OCI-LY1 (cell line): ENCODE data around the gene CASQ2.

ENCODE experiments used
- H2AFZ ChIP-seq: fragments of 200-600 bp; sonication (generic), shearing (Covaris generic); 2 replicates; pipeline ENCODE4 v1.6.0; 2014; ENCODE audit warnings: antibody characterized with exemption, mild to moderate bottlenecking, low read length
- H3F3A ChIP-seq: fragments of 200-600 bp; sonication (generic), shearing (Covaris generic); 2 replicates; pipeline ENCODE4 v1.6.0; 2014; ENCODE audit warnings: mild to moderate bottlenecking, antibody characterized with exemption, low read length, moderate library complexity; ENCODE audit not compliant: insufficient read depth
- H3K27ac ChIP-seq: fragments of 200-600 bp; sonication (generic); 2 replicates; pipeline ENCODE4 v1.5.1; 2014; ENCODE audit warnings: low read length, mixed run types, mild to moderate bottlenecking, low read depth; ENCODE audit not compliant: poor library complexity, severe bottlenecking
- H3K27me3 ChIP-seq: fragments of 200-600 bp; sonication (generic); 2 replicates; pipeline ENCODE4 v1.6.0; 2014; ENCODE audit warnings: antibody characterized with exemption, mild to moderate bottlenecking, low read length, moderate library complexity; ENCODE audit not compliant: insufficient read depth
- H3K36me3 ChIP-seq: fragments of 200-600 bp; sonication (generic); 2 replicates; pipeline ENCODE4 v1.6.1; 2014; ENCODE audit warnings: mild to moderate bottlenecking, antibody characterized with exemption, low read length, moderate library complexity, mixed read lengths; ENCODE audit not compliant: insufficient read depth
- H3K4me1 ChIP-seq: fragments of 200-600 bp; sonication (generic); 2 replicates; pipeline ENCODE4 v1.5.1; 2014; ENCODE audit warnings: mild to moderate bottlenecking, low read length, moderate library complexity; ENCODE audit not compliant: insufficient read depth, severe bottlenecking
- H3K4me2 ChIP-seq: fragments of 200-600 bp; sonication (generic), shearing (Covaris generic); 2 replicates; pipeline ENCODE4 v1.6.1; 2014; ENCODE audit warnings: low read length
- H3K4me3 ChIP-seq: fragments of 200-600 bp; sonication (generic); 2 replicates; pipeline ENCODE4 v1.5.1; 2014; ENCODE audit warnings: low read length, low read depth, mild to moderate bottlenecking, mixed read lengths; ENCODE audit not compliant: poor library complexity, severe bottlenecking
- H3K79me2 ChIP-seq: fragments of 200-600 bp; shearing (Covaris generic); 2 replicates; pipeline ENCODE4 v1.6.1; 2016; ENCODE audit warnings: mixed run types, low read length, mixed read lengths; ENCODE audit not compliant: insufficient read depth
- H3K9ac ChIP-seq: fragments of 200-600 bp; sonication (generic), shearing (Covaris generic); 2 replicates; pipeline ENCODE4 v1.6.1; 2014; ENCODE audit warnings: mild to moderate bottlenecking, low read length, mixed read lengths
- H3K9me2 ChIP-seq: fragments of 200-600 bp; sonication (generic), shearing (Covaris generic); 2 replicates; pipeline ENCODE4 v1.6.1; 2014; ENCODE audit warnings: low read depth, mild to moderate bottlenecking, low read length, mixed read lengths
- H3K9me3 ChIP-seq: fragments of 200-600 bp; shearing (Covaris generic); 2 replicates; pipeline ENCODE4 v1.6.1; 2014; ENCODE audit warnings: low read length, mixed read lengths
- H4K20me1 ChIP-seq: fragments of 200-600 bp; sonication (generic), shearing (Covaris generic); 2 replicates; pipeline ENCODE4 v1.6.0; 2016; ENCODE audit warnings: mild to moderate bottlenecking, low read length; ENCODE audit not compliant: insufficient read depth
- EZH2 ChIP-seq: fragments of 200-600 bp; sonication (generic), shearing (Covaris generic); IDR thresholded peaks from 2 replicates; pipeline ENCODE4 v1.8.0; 2017; ENCODE audit warnings: borderline replicate concordance, mixed run types, mild to moderate bottlenecking, antibody characterized with exemption, low read length, moderate library complexity, mixed read lengths
- TF ChIP-seq, protein P1 (sequence below): fragments of 200-600 bp; sonication (generic), shearing (Covaris generic); IDR thresholded peaks from 2 replicates; pipeline ENCODE4 v1.5.1; 2017; ENCODE audit warnings: mild to moderate bottlenecking, antibody characterized with exemption, low read length, moderate library complexity, mixed read lengths

The CASQ2 gene

DNA sequence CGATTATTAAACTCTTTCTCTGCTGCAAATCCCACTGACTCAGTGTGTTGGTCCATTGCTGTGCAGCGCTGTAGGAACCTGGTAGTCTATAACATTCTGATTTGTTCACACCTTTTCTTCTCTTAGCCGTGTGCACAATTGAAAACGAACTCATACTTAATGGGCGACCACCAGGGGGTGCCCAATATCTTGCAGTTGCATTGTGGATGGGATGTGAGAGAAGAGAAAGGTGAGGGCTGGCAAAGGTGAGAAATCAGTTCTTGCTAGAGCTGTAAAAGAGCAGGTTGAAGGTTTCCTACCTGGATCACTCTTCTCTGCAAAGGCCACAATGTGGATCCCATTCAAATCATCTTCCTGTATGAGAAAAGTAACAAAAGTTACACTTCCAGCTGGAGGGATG is 51.0 kb downstream of the CASQ2 start:
- TF ChIP-seq, protein P1, sequence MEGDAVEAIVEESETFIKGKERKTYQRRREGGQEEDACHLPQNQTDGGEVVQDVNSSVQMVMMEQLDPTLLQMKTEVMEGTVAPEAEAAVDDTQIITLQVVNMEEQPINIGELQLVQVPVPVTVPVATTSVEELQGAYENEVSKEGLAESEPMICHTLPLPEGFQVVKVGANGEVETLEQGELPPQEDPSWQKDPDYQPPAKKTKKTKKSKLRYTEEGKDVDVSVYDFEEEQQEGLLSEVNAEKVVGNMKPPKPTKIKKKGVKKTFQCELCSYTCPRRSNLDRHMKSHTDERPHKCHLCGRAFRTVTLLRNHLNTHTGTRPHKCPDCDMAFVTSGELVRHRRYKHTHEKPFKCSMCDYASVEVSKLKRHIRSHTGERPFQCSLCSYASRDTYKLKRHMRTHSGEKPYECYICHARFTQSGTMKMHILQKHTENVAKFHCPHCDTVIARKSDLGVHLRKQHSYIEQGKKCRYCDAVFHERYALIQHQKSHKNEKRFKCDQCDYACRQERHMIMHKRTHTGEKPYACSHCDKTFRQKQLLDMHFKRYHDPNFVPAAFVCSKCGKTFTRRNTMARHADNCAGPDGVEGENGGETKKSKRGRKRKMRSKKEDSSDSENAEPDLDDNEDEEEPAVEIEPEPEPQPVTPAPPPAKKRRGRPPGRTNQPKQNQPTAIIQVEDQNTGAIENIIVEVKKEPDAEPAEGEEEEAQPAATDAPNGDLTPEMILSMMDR: peak; percentile 55; the same call in 1 of the 2 replicates
- TF ChIP-seq EZH2: no peak
- no peaks in the 10 kb centered on the region for H3K36me3 ChIP-seq
- H3F3A ChIP-seq: no peaks in the 10 kb centered on the region
- no peak overlapping the region for H3K4me2 ChIP-seq
- no peak overlapping the region for H2AFZ ChIP-seq
- H3K9me2 ChIP-seq: no peaks in the 10 kb centered on the region
- H3K4me1 ChIP-seq: no peaks in the 10 kb centered on the region
- no peak overlapping the region for H3K9ac ChIP-seq
- H3K9me3 ChIP-seq: no peaks in the 10 kb centered on the region
- H3K27me3 ChIP-seq: no peaks in the 10 kb centered on the region
- no peaks in the 10 kb centered on the region for H4K20me1 ChIP-seq
- H3K4me3 ChIP-seq: no peak overlapping the region
- H3K79me2 ChIP-seq: no peaks in the 10 kb centered on the region
- H3K27ac ChIP-seq: no peak overlapping the region

DNA sequence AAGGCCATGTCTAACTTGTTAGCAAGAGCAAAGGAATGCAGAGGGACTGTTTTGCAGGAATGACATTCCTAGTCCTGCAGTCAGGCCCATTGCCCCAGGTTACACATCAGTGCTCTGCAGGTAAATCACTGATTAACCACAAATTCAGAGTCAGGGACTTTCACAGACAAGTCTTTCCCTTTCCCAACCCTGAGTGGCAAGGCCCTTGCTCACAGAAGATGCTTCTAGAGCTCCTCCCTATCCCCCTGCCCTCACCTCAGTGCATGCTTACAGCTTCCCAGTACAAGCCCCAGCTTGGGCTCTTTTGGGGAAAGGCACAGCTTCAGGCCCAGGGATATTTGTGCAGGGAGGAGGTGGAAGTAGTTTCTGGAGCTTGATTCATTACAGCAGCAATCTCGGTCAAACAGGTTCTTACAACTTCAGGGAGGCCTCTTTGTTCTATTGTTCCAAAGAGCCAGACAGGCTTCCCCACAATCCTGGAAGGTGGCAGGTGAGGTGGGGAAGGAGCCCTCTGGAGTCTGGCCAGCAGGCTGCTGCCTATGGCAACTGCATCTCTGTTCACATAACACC is 53.9 kb downstream of the CASQ2 start:
- Histone ChIP-seq H3K4me3 (no peak overlapping the region), H3K4me1 (no peaks in the 10 kb centered on the region), H3K36me3 (no peaks in the 10 kb centered on the region), H3K79me2 (no peaks in the 10 kb centered on the region), H2AFZ (no peak overlapping the region), H3K9ac (no peak overlapping the region), H4K20me1 (no peaks in the 10 kb centered on the region), H3K9me2 (no peaks in the 10 kb centered on the region), H3K27me3 (no peaks in the 10 kb centered on the region), H3K9me3 (no peaks in the 10 kb centered on the region), H3K4me2 (no peak overlapping the region), H3F3A (no peaks in the 10 kb centered on the region), H3K27ac (no peak overlapping the region)
- TF ChIP-seq, protein P1: no peak
- TF ChIP-seq EZH2: no peak

DNA sequence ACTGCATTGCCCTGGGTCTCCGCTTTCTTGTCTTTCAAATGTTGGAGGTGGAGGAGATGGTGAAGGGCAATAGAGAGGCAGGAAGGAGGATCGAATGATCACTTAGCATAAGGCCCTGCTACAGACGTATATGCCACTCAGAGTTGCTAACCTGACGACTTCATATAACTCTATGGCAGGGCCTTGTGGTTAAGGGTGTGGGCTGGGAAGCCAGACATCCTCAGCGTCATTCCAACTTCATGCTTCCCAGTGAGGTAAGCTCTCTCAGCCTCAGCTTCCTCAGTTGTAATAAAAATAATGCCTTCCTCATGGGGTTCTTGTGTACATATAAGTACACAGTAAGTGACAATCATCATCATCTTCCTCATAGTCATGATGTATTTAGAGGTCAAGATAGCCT is 54.6 kb downstream of the CASQ2 start:
- Histone ChIP-seq H2AFZ (no peak overlapping the region), H3F3A (no peaks in the 10 kb centered on the region), H3K27ac (no peak overlapping the region), H3K9me3 (no peaks in the 10 kb centered on the region), H4K20me1 (no peaks in the 10 kb centered on the region), H3K79me2 (no peaks in the 10 kb centered on the region), H3K4me1 (no peaks in the 10 kb centered on the region), H3K9me2 (no peaks in the 10 kb centered on the region), H3K27me3 (no peaks in the 10 kb centered on the region), H3K9ac (no peak overlapping the region), H3K4me2 (no peak overlapping the region), H3K4me3 (no peak overlapping the region), H3K36me3 (no peaks in the 10 kb centered on the region)
- TF ChIP-seq, protein P1: no peak
- TF ChIP-seq EZH2: no peak
